H54 (cell line): ENCODE measurements around the gene NALCN.

Experiments used
- DNase-seq: peaks from one replicate; pipeline ENCODE4 v3.0.0; 2011; ENCODE audit warnings: low spot score, mixed read lengths; ENCODE audit not compliant: insufficient read length
- FAIRE-seq: peaks from 3 replicates; lab custom pipeline; 2011; peaks lifted over from hg19 to GRCh38; lab: Jason Lieb, UNC
- POLR2A ChIP-seq: IDR thresholded peaks from 2 replicates; pipeline ENCODE4 v1.6.1; 2011; ENCODE audit warnings: low read depth, mild to moderate bottlenecking, low read length

Gene NALCN

GRCh38 chr13:101416181-101417042 is at the start of gene NALCN:
Gene NALCN (minus strand): TSS chr13:101416508. CDS start chr13:101399126, 17,382 bp downstream.
- FAIRE-seq = no peak
- TF ChIP-seq POLR2A = no peak
- peak; percentile 63 for DNase-seq

GRCh38 chr13:101465877-101466276 is 49.6 kb upstream of the NALCN start:
- no peak for TF ChIP-seq POLR2A
- FAIRE-seq = peak; percentile 98
- no peak for DNase-seq

GRCh38 chr13:101457176-101457575 is 40.9 kb upstream of the NALCN start:
- DNase-seq (no peak), FAIRE-seq (peak; percentile 83)

GRCh38 chr13:101455863-101456262 is 39.6 kb upstream of the NALCN start:
- TF ChIP-seq POLR2A = no peak
- FAIRE-seq = peak; percentile 100
- peak; percentile 69 for DNase-seq

More at GRCh38 chr13:101457176-101457575, 40.9 kb upstream of the NALCN start:
- TF ChIP-seq POLR2A = no peak

GRCh38 chr13:101454767-101455166 is 38.5 kb upstream of the NALCN start:
- FAIRE-seq = peak; percentile 98
- no peak for TF ChIP-seq POLR2A
- DNase-seq = no peak

GRCh38 chr13:101453784-101454201 is 37.5 kb upstream of the NALCN start:
- DNase-seq (no peak), FAIRE-seq (no peak)
- TF ChIP-seq POLR2A = no peak

GRCh38 chr13:101452519-101453485 is 36.5 kb upstream of the NALCN start, which contains the start of gene ITGBL1:
Gene ITGBL1 (plus strand): TSS chr13:101452675. CDS start chr13:101452834, 159 bp downstream.
- DNase-seq (no peak), FAIRE-seq (peak; percentile 96)

GRCh38 chr13:101451641-101452040 is 35.3 kb upstream of the NALCN start:
- no peak for FAIRE-seq
- TF ChIP-seq POLR2A = no peak
- DNase-seq = no peak

More at GRCh38 chr13:101452519-101453485, 36.5 kb upstream of the NALCN start, which contains the start of gene ITGBL1:
- TF ChIP-seq POLR2A = no peak

- FAIRE-seq = no peak
- no peak for TF ChIP-seq POLR2A
Observed at GRCh38 chr13:101450749-101451130, 34.4 kb upstream of the NALCN start.

GRCh38 chr13:101449790-101450748 is 33.8 kb upstream of the NALCN start:
- DNase-seq = peak; percentile 64
- FAIRE-seq = peak; percentile 100
- TF ChIP-seq POLR2A = no peak

More at GRCh38 chr13:101450749-101451130, 34.4 kb upstream of the NALCN start:
- no peak for DNase-seq

- FAIRE-seq (peak; percentile 97), DNase-seq (no peak)
- no peak for TF ChIP-seq POLR2A
Observed at GRCh38 chr13:101447852-101448251, 31.5 kb upstream of the NALCN start.

- FAIRE-seq = no peak
- no peak for DNase-seq
- no peak for TF ChIP-seq POLR2A
Observed at GRCh38 chr13:101434486-101434885, 18.2 kb upstream of the NALCN start.
